K562 (cell line): ENCODE data around the gene PDE8B. TPM values are rescaled to one million over a fixed set of nuclear protein-coding genes. Genes with fewer than 3 reads are reported as not detected.

ENCODE experiments used
- ATAC-seq: fragments of 200-7000 bp; cut with Tn5 transposase; 3 replicates; pipeline ENCODE4 v1.9.1; 2020; ENCODE audit warnings: moderate library complexity
- BruUV-seq: library from RNA; stranded (reverse); fragments of 400-500 nt; replicated peaks from 2 replicates; lab custom pipeline; 2021; lab: Mats Ljungman, UMichigan
- CTCF ChIA-PET: fragments of 300-600 bp; formaldehyde crosslinking; extraction: SDS; loops from one replicate; lab custom pipeline; 2021; ENCODE audit warnings: low intra/inter-chr PET ratio; lab: Yijun Ruan, JAX
- POLR2A ChIA-PET: fragments of 300-600, 350-650 bp; sonication (Branson Sonifier 250); formaldehyde crosslinking; extraction: SDS; loops from one replicate; lab custom pipeline; 2021; ENCODE audit warnings: antibody characterized with exemption, inconsistent platforms; lab: Yijun Ruan, JAX
- DNase-seq, 4 experiments: peaks; one replicate each; pipeline versions ENCODE4 v3.0.0 to v3.0.0-alpha.2; 2011 to 2018; ENCODE audit warnings: low spot score in 3 of 4, mixed read lengths in 3 of 4; ENCODE audit errors: extremely low read depth in 1 of 4
- FAIRE-seq: peaks from 2 replicates; lab custom pipeline; 2011; peaks lifted over from hg19 to GRCh38; lab: Jason Lieb, UNC
- H2AFZ ChIP-seq: 2 replicates; pipeline ENCODE4 v1.6.0; 2011; ENCODE audit warnings: low read depth, low read length, control low read depth, inconsistent platforms
- H3K27ac ChIP-seq: fragments of 200-600 bp; 3 replicates; pipeline ENCODE4 v1.8.0; 2011; ENCODE audit warnings: low read depth, mild to moderate bottlenecking, control low read depth, inconsistent platforms, low read length, moderate library complexity, mixed read lengths; ENCODE audit errors: extremely low read depth
- H3K27me3 ChIP-seq, 2 experiments: fragments of 300-600 bp in 1 of 2; 2 replicates in 1 of 2; 3 replicates in 1 of 2; pipeline versions ENCODE4 v1.6.0 to v1.8.0; 2011; ENCODE audit warnings: inconsistent platforms in 2 of 2, low read length in 2 of 2, mild to moderate bottlenecking in 1 of 2, mixed read lengths in 1 of 2, moderate library complexity in 1 of 2; ENCODE audit not compliant: control insufficient read depth in 2 of 2, insufficient read depth in 2 of 2
- H3K36me3 ChIP-seq: fragments of 300-600 bp; 3 replicates; pipeline ENCODE4 v1.8.0; 2011; ENCODE audit warnings: mild to moderate bottlenecking, low read length, inconsistent platforms; ENCODE audit not compliant: control insufficient read depth, insufficient read depth
- H3K4me1 ChIP-seq, 2 experiments: fragments of 200-600 bp in 1 of 2; replicated peaks in 1 of 2; 2 replicates in 1 of 2; 3 replicates in 1 of 2; pipeline versions ENCODE4 v1.5.1 to v1.8.0; 2011; ENCODE audit warnings: inconsistent platforms in 2 of 2, low read length in 2 of 2, mild to moderate bottlenecking in 1 of 2, mixed read lengths in 1 of 2, moderate library complexity in 1 of 2; ENCODE audit not compliant: control insufficient read depth in 2 of 2, insufficient read depth in 2 of 2
- H3K4me2 ChIP-seq: 2 replicates; pipeline ENCODE4 v1.6.1; 2011; ENCODE audit warnings: low read length, control low read depth, inconsistent platforms, mixed read lengths; ENCODE audit not compliant: insufficient read depth
- H3K4me3 ChIP-seq: fragments of 200-600 bp; sonication (generic), shearing (Covaris generic); 2 replicates; pipeline ENCODE4 v1.5.1; 2016; ENCODE audit warnings: control low read depth, inconsistent platforms
- H3K79me2 ChIP-seq: fragments of 200-600 bp; 3 replicates; pipeline ENCODE4 v1.8.0; 2011; ENCODE audit warnings: low read length, inconsistent platforms; ENCODE audit not compliant: control insufficient read depth, insufficient read depth
- H3K9ac ChIP-seq, 2 experiments: 2 replicates each; pipeline versions ENCODE4 v1.6.0 to v1.6.1; 2011; ENCODE audit warnings: low read depth in 2 of 2, low read length in 2 of 2, control low read depth in 1 of 2, inconsistent platforms in 1 of 2, mild to moderate bottlenecking in 1 of 2, mixed read lengths in 1 of 2; ENCODE audit not compliant: insufficient read depth in 1 of 2
- H3K9me1 ChIP-seq: one replicate; pipeline ENCODE4 v1.6.0; 2011; ENCODE audit warnings: inconsistent platforms, mild to moderate bottlenecking, low read length, moderate library complexity; ENCODE audit not compliant: control insufficient read depth, insufficient read depth
- H3K9me3 ChIP-seq: replicated peaks from 2 replicates; pipeline ENCODE4 v1.5.1; 2011; ENCODE audit warnings: low read depth, low read length, inconsistent platforms; ENCODE audit not compliant: control insufficient read depth, insufficient read depth
- H4K20me1 ChIP-seq: replicated peaks from 2 replicates; pipeline ENCODE4 v1.6.1; 2011; ENCODE audit warnings: low read length, inconsistent platforms, mixed read lengths; ENCODE audit not compliant: control insufficient read depth, insufficient read depth
- BRD4 ChIP-seq: fragments of 200-600 bp; sonication (generic); IDR thresholded peaks from 2 replicates; pipeline ENCODE4 v1.6.1; 2017; ENCODE audit warnings: inconsistent platforms
- CUX1 ChIP-seq: fragments of 200-800 bp; sonication (Bioruptor generic); IDR thresholded peaks from 2 replicates; pipeline ENCODE4 v1.6.1; 2016; ENCODE audit warnings: missing genetic modification characterization, missing compliant biosample characterization
- SP1 ChIP-seq: sonication (generic); formaldehyde crosslinking; IDR thresholded peaks from 2 replicates; pipeline ENCODE4 v1.8.1; 2022; ENCODE audit warnings: mild to moderate bottlenecking, missing genetic modification reagents
- WGBS: fragments of 100-300 bp; shearing (Covaris generic); methylation state at CpG from one replicate; pipeline ENCODE4 v1.1.6; 2016; ENCODE audit warnings: low coverage, mixed read lengths; ENCODE audit not compliant: insufficient coverage; ENCODE audit errors: missing lambda C conversion rate; 5-methylcytosine and 5-hydroxymethylcytosine counted together
- in situ Hi-C: fragments of 300-500 bp; cut with MboI; formaldehyde crosslinking; loops from 4 replicates; pipeline ENCODE4 v1.15.0; 2018; ENCODE audit warnings: inconsistent platforms, mixed read lengths
- intact Hi-C: fragments of 100-400 bp; cut with micrococcal nuclease; formaldehyde crosslinking; loops from 2 replicates; pipeline ENCODE4 v1.14.2; 2022
- polyA plus RNA-seq, 8 experiments: library from polyadenylated mRNA; depleted of rRNA in 4 of 8; stranded (reverse) in 5 of 8; unstranded in 3 of 8; fragments of >200 nt; fragmentation: Nextera tagmentation in 2 of 8; fragmentation: Illumina TruSeq in 1 of 8; extraction: Ambion mirVana in 2 of 8; extraction: Trizol in 1 of 8; gene quantifications; 2 replicates each; pipeline versions ENCODE4 v1.2.1 to v1.2.3, GENCODE V29; 2011 to 2014; ENCODE audit warnings: inconsistent platforms in 1 of 8, missing spikeins in 1 of 8
- total RNA-seq, 7 experiments: library from RNA; depleted of rRNA in 6 of 7; stranded (reverse); fragments of >200 nt in 6 of 7; fragmentation: Illumina TruSeq in 2 of 7; extraction: Trizol in 2 of 7; gene quantifications; 2 replicates each; pipeline versions ENCODE4 v1.2.1 to v1.2.3, GENCODE V29; 2011 to 2021; ENCODE audit warnings: low replicate concordance in 1 of 7

The PDE8B gene
- total and polyA plus RNA-seq, 9 of the 15 experiments (the other 6 are each of a cell fraction or from before 2014, with no cell fraction given), result 0.15 to 0.28 TPM; not detected in 7

DNA sequence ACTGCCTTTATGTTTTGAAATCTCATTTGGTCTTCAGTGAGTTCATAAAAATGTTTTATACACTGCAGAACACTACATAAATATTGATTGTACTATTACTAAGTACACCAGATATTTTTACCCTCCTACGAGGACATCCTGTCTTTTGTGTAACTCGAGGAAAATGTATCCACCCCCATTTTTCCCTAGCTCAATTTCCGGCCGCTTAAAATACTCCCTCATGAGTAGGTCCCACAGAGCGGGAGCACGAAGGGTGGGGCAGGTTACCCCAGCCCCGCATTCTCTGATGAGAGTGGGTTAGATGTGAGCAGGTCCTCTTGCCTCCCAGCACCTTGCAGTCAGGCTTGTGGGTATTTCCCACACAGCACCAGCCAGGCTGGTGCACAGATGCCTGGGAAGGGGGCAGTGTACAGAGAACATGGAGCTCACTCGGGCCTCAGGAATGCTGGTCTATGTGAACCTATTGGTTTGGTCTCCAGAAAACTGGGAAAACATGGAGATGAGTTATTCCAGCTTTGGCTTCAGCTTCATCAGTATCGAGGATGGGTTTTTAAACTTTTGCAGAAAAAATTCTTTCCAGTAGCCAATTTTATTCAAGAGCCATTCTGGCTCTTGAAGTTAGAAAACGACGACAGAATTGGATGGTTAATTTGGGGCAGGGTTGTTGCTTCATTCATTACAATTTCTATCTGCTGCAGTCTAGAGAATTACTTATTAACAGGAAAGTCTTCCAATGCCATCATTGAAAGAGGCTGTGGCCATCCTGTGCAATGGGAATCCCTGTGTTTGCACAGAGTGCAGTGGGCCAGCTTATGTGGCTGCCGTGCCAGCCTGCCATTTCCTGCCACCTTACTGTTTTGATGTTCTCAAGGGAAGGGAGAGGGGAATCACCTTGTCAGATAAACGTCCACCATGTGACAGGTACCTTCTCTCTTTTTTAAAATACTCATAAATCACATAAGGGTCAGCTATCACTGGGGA lies 208.4 kb downstream of the PDE8B start:
- H3K27me3 ChIP-seq, result peaks cover 7 to 28% of the 10 kb centered on the region in 2 experiments
- POLR2A ChIA-PET, result interaction anchor here (0.6 kb wide), 1 partner anchor 14 kb away, joined by 3 read pairs; no protein-coding TSS in a partner anchor
- H3K9me3 ChIP-seq, result no peaks in the 10 kb centered on the region
- DNase-seq, result no peak
- H3K9me1 ChIP-seq, result no peaks in the 10 kb centered on the region
- no peak overlapping the region for H3K4me2 ChIP-seq
- H3K9ac ChIP-seq, result no peak overlapping the region
- H2AFZ ChIP-seq, result no peak overlapping the region
- H3K79me2 ChIP-seq, result no peaks in the 10 kb centered on the region
- CTCF ChIA-PET, result no interaction called here
- BruUV-seq, result no TSS peak
- FAIRE-seq, result no peak
- TF ChIP-seq BRD4, result no peak
- TF ChIP-seq CUX1 (CRISPR knock-in tag), result no peak
- TF ChIP-seq SP1 (CRISPR knock-in tag), result no peak
- in situ Hi-C loops (no loop called here), intact Hi-C loops (no loop called here)
- no peak for ATAC-seq
- WGBS, result 1% methylated on average over 13 of the region's 13 CpGs
- H3K4me3 ChIP-seq, result no peak overlapping the region
- H4K20me1 ChIP-seq, result no peaks in the 10 kb centered on the region; the same call in 1 of the 2 replicates
- no peaks in the 10 kb centered on the region for H3K4me1 ChIP-seq
- H3K27ac ChIP-seq, result no peak overlapping the region
- no peaks in the 10 kb centered on the region for H3K36me3 ChIP-seq
